C4-2B (cell line): ENCODE data around the gene MRPL14.

Experiments used
- ZFX ChIP-seq: fragments of 450-650 bp; IDR thresholded peaks from 2 replicates; pipeline ENCODE4 v1.6.1; 2017
- TF ChIP-seq, protein P1 (sequence below): fragments of 450-650 bp; conservative IDR thresholded peaks from 2 replicates; pipeline ENCODE4 v1.5.1; 2017; ENCODE audit warnings: mild to moderate bottlenecking

DNA sequence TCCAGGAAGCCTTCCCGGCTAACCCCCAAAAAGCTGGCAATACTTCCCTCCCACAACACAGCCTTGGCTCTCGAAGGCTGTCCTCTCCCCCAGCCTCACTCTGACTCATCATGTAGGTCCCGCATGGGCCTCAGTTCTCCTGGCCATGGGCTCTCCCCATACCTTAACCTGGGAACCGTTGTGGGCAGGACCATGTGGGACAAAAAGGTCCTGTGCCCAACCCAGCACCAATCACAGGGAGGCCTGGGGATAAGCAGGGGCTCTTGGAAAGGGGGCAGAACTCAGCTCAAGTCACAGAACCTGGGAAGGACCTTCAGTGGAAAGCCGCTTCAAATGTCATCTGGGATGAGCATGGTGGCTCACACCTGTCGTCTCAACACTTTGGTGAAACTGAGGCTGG is 45.5 kb downstream of the MRPL14 start:
- TF ChIP-seq, protein P1, sequence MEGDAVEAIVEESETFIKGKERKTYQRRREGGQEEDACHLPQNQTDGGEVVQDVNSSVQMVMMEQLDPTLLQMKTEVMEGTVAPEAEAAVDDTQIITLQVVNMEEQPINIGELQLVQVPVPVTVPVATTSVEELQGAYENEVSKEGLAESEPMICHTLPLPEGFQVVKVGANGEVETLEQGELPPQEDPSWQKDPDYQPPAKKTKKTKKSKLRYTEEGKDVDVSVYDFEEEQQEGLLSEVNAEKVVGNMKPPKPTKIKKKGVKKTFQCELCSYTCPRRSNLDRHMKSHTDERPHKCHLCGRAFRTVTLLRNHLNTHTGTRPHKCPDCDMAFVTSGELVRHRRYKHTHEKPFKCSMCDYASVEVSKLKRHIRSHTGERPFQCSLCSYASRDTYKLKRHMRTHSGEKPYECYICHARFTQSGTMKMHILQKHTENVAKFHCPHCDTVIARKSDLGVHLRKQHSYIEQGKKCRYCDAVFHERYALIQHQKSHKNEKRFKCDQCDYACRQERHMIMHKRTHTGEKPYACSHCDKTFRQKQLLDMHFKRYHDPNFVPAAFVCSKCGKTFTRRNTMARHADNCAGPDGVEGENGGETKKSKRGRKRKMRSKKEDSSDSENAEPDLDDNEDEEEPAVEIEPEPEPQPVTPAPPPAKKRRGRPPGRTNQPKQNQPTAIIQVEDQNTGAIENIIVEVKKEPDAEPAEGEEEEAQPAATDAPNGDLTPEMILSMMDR: no peak
- no peak for TF ChIP-seq ZFX
